ENCODE measurements around the gene CCL5. TPM values are rescaled to one million over a fixed set of nuclear protein-coding genes. Genes with fewer than 3 reads are reported as not detected.

The CCL5 gene
- total RNA-seq, 1 experiment from 2014 or later, result 0.17 TPM

DNA sequence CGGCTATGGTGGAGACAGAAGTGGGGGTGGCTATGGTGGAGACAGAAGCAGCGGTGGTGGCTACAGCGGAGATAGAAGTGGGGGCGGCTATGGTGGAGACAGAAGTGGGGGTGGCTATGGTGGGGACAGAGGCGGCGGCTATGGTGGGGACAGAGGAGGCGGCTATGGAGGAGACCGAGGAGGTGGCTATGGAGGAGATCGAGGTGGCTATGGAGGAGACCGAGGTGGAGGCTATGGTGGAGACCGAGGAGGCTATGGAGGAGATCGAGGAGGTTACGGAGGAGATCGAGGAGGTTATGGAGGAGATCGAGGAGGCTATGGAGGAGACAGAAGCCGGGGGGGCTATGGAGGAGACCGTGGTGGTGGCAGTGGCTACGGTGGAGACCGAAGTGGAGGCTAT, 35.6 kb downstream of the CCL5 start:
- peaks cover 1% of the 10 kb centered on the region for H3K4me1 Mint-ChIP-seq
- no peak for ATAC-seq
- H3K4me3 Mint-ChIP-seq, result no peak overlapping the region
- no peak overlapping the region for H3K27ac Mint-ChIP-seq
- ChIA-PET POLR2A (no interaction called here), CTCF (no interaction called here)
- no peaks in the 10 kb centered on the region for H3K27me3 Mint-ChIP-seq (ENCODE audit: low read depth)
- H3K36me3 Mint-ChIP-seq, result peaks cover 69% of the 10 kb centered on the region
- no peak for DNase-seq (ENCODE audit: low spot score)
- no peak for TF ChIP-seq RELA (CRISPR knock-in tag; IDR thresholded peaks at IDR 0.05; ENCODE audit: borderline replicate concordance)
- TF ChIP-seq, protein P1, sequence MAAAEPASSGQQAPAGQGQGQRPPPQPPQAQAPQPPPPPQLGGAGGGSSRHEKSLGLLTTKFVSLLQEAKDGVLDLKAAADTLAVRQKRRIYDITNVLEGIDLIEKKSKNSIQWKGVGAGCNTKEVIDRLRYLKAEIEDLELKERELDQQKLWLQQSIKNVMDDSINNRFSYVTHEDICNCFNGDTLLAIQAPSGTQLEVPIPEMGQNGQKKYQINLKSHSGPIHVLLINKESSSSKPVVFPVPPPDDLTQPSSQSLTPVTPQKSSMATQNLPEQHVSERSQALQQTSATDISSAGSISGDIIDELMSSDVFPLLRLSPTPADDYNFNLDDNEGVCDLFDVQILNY (CRISPR knock-in tag; IDR thresholded peaks at IDR 0.05), result no peak
- no peaks in the 10 kb centered on the region for H3K9me3 Mint-ChIP-seq

DNA sequence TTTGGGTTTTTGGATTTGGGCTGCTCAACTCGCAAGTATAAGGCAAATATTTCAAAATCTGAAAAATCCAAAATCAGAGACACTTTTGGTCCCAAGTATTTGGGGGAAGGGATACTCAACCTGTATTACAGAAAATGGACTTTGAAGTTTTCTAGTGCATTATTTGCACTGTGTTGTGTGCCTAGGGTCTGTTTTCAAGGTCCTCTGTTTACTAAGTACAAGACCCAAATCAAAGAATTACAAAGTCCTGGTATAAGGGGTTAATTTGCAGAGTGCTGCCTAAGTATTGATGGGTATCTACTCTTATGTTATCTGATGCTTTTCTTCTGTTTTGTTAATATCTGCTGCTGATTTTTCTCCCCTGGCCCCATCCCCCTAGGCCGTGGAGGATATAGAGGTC, 36.5 kb downstream of the CCL5 start:
- POLR2A ChIA-PET, result no interaction called here
- CTCF ChIA-PET, result no interaction called here
- no peaks in the 10 kb centered on the region for H3K9me3 Mint-ChIP-seq
- ATAC-seq (no peak), DNase-seq (ENCODE audit: low spot score) (no peak)
- H3K27me3 Mint-ChIP-seq (ENCODE audit: low read depth), result no peaks in the 10 kb centered on the region
- no peak overlapping the region for H3K4me3 Mint-ChIP-seq
- no peak for TF ChIP-seq FOXJ3 (CRISPR knock-in tag; IDR thresholded peaks at IDR 0.05; ENCODE audit: borderline replicate concordance)
- TF ChIP-seq NFATC4 (CRISPR knock-in tag; IDR thresholded peaks at IDR 0.05), result no peak
- TF ChIP-seq NR3C1 (CRISPR knock-in tag; conservative IDR thresholded peaks at IDR 0.05; ENCODE audit: low read depth), result no peak
- TF ChIP-seq, protein P2, sequence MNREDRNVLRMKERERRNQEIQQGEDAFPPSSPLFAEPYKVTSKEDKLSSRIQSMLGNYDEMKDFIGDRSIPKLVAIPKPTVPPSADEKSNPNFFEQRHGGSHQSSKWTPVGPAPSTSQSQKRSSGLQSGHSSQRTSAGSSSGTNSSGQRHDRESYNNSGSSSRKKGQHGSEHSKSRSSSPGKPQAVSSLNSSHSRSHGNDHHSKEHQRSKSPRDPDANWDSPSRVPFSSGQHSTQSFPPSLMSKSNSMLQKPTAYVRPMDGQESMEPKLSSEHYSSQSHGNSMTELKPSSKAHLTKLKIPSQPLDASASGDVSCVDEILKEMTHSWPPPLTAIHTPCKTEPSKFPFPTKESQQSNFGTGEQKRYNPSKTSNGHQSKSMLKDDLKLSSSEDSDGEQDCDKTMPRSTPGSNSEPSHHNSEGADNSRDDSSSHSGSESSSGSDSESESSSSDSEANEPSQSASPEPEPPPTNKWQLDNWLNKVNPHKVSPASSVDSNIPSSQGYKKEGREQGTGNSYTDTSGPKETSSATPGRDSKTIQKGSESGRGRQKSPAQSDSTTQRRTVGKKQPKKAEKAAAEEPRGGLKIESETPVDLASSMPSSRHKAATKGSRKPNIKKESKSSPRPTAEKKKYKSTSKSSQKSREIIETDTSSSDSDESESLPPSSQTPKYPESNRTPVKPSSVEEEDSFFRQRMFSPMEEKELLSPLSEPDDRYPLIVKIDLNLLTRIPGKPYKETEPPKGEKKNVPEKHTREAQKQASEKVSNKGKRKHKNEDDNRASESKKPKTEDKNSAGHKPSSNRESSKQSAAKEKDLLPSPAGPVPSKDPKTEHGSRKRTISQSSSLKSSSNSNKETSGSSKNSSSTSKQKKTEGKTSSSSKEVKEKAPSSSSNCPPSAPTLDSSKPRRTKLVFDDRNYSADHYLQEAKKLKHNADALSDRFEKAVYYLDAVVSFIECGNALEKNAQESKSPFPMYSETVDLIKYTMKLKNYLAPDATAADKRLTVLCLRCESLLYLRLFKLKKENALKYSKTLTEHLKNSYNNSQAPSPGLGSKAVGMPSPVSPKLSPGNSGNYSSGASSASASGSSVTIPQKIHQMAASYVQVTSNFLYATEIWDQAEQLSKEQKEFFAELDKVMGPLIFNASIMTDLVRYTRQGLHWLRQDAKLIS (CRISPR knock-in tag; IDR thresholded peaks at IDR 0.05; ENCODE audit: borderline replicate concordance), result no peak
- TF ChIP-seq NR2C2 (CRISPR knock-in tag; IDR thresholded peaks at IDR 0.05), result no peak
- no peak for TF ChIP-seq ZNF263 (CRISPR knock-in tag; IDR thresholded peaks at IDR 0.05; ENCODE audit: low read depth)
- no peak for TF ChIP-seq SMAD3 (CRISPR knock-in tag; IDR thresholded peaks at IDR 0.05; ENCODE audit: borderline replicate concordance)
- TF ChIP-seq, protein P3, sequence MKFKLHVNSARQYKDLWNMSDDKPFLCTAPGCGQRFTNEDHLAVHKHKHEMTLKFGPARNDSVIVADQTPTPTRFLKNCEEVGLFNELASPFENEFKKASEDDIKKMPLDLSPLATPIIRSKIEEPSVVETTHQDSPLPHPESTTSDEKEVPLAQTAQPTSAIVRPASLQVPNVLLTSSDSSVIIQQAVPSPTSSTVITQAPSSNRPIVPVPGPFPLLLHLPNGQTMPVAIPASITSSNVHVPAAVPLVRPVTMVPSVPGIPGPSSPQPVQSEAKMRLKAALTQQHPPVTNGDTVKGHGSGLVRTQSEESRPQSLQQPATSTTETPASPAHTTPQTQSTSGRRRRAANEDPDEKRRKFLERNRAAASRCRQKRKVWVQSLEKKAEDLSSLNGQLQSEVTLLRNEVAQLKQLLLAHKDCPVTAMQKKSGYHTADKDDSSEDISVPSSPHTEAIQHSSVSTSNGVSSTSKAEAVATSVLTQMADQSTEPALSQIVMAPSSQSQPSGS (CRISPR knock-in tag; IDR thresholded peaks at IDR 0.05; ENCODE audit: borderline replicate concordance, low read depth), result no peak
- H3K36me3 Mint-ChIP-seq, result peaks cover 70% of the 10 kb centered on the region
- no peaks in the 10 kb centered on the region for H3K4me1 Mint-ChIP-seq
- H3K27ac Mint-ChIP-seq, result no peak overlapping the region; the same call in 1 of the 2 replicates

DNA sequence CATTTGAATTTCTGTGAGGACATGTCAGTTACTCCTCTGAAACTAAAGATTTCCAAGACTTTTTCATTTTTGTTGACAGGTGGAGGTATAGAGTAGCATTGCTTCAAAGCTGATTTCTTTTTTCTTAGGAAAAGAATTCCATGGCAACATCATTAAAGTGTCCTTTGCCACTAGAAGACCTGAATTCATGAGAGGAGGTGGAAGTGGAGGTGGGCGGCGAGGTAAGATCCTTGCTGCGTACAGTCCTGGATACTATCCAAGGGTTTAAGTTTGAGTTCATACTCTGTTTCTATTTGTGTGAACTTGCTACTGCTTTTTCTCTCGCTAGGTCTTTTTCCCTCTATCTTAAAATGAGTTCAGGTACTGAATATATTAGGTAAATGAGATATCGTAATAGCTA, 37.9 kb downstream of the CCL5 start:
- H3K4me1 Mint-ChIP-seq, result no peaks in the 10 kb centered on the region
- H3K4me3 Mint-ChIP-seq, result no peak overlapping the region
- no peak for ATAC-seq
- H3K36me3 Mint-ChIP-seq, result peaks cover 73% of the 10 kb centered on the region
- ChIA-PET CTCF (interaction anchor here (3.3 kb wide), 1 partner anchor 78 kb away, joined by 12 read pairs; no protein-coding TSS in a partner anchor), POLR2A (interaction anchor here (1.2 kb wide), 1 partner anchor 79 kb away, joined by 3 read pairs; no protein-coding TSS in a partner anchor)
- H3K27me3 Mint-ChIP-seq (ENCODE audit: low read depth), result no peaks in the 10 kb centered on the region
- H3K9me3 Mint-ChIP-seq, result no peaks in the 10 kb centered on the region
- DNase-seq (ENCODE audit: low spot score), result no peak
- peak overlapping the region; percentile 34; the same call in 1 of the 2 replicates for H3K27ac Mint-ChIP-seq
- TF ChIP-seq NR3C1 (CRISPR knock-in tag; conservative IDR thresholded peaks at IDR 0.05; ENCODE audit: low read depth) (no peak), CREB1 (CRISPR knock-in tag; IDR thresholded peaks at IDR 0.05) (no peak), FOXJ3 (CRISPR knock-in tag; IDR thresholded peaks at IDR 0.05; ENCODE audit: borderline replicate concordance) (no peak), SMAD4 (CRISPR knock-in tag; IDR thresholded peaks at IDR 0.05) (no peak), CREM (CRISPR knock-in tag; IDR thresholded peaks at IDR 0.05) (no peak), KAT7 (CRISPR knock-in tag; IDR thresholded peaks at IDR 0.05; ENCODE audit: borderline replicate concordance) (no peak)
- TF ChIP-seq, protein P4, sequence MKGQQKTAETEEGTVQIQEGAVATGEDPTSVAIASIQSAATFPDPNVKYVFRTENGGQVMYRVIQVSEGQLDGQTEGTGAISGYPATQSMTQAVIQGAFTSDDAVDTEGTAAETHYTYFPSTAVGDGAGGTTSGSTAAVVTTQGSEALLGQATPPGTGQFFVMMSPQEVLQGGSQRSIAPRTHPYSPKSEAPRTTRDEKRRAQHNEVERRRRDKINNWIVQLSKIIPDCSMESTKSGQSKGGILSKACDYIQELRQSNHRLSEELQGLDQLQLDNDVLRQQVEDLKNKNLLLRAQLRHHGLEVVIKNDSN (CRISPR knock-in tag; IDR thresholded peaks at IDR 0.05), result no peak
- TF ChIP-seq, protein P5, sequence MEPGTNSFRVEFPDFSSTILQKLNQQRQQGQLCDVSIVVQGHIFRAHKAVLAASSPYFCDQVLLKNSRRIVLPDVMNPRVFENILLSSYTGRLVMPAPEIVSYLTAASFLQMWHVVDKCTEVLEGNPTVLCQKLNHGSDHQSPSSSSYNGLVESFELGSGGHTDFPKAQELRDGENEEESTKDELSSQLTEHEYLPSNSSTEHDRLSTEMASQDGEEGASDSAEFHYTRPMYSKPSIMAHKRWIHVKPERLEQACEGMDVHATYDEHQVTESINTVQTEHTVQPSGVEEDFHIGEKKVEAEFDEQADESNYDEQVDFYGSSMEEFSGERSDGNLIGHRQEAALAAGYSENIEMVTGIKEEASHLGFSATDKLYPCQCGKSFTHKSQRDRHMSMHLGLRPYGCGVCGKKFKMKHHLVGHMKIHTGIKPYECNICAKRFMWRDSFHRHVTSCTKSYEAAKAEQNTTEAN (CRISPR knock-in tag; IDR thresholded peaks at IDR 0.05), result no peak
- TF ChIP-seq, protein P6, sequence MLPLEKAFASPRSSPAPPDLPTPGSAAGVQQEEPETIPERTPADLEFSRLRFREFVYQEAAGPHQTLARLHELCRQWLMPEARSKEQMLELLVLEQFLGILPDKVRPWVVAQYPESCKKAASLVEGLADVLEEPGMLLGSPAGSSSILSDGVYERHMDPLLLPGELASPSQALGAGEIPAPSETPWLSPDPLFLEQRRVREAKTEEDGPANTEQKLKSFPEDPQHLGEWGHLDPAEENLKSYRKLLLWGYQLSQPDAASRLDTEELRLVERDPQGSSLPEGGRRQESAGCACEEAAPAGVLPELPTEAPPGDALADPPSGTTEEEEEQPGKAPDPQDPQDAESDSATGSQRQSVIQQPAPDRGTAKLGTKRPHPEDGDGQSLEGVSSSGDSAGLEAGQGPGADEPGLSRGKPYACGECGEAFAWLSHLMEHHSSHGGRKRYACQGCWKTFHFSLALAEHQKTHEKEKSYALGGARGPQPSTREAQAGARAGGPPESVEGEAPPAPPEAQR (CRISPR knock-in tag; IDR thresholded peaks at IDR 0.05), result no peak
- TF ChIP-seq, protein P7, sequence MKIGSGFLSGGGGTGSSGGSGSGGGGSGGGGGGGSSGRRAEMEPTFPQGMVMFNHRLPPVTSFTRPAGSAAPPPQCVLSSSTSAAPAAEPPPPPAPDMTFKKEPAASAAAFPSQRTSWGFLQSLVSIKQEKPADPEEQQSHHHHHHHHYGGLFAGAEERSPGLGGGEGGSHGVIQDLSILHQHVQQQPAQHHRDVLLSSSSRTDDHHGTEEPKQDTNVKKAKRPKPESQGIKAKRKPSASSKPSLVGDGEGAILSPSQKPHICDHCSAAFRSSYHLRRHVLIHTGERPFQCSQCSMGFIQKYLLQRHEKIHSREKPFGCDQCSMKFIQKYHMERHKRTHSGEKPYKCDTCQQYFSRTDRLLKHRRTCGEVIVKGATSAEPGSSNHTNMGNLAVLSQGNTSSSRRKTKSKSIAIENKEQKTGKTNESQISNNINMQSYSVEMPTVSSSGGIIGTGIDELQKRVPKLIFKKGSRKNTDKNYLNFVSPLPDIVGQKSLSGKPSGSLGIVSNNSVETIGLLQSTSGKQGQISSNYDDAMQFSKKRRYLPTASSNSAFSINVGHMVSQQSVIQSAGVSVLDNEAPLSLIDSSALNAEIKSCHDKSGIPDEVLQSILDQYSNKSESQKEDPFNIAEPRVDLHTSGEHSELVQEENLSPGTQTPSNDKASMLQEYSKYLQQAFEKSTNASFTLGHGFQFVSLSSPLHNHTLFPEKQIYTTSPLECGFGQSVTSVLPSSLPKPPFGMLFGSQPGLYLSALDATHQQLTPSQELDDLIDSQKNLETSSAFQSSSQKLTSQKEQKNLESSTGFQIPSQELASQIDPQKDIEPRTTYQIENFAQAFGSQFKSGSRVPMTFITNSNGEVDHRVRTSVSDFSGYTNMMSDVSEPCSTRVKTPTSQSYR (CRISPR knock-in tag; IDR thresholded peaks at IDR 0.05), result no peak
- TF ChIP-seq, protein P1 (CRISPR knock-in tag; IDR thresholded peaks at IDR 0.05), result no peak
